HepG2 (cell line): ENCODE measurements around the gene SMYD2. TPM values are rescaled to one million over a fixed set of nuclear protein-coding genes. Genes with fewer than 3 reads are reported as not detected.

Source experiments
- ATF7 ChIP-seq, 2 experiments: fragments of 450-650 bp in 1 of 2; sonication (generic) in 1 of 2; formaldehyde crosslinking in 1 of 2; IDR thresholded peaks; 2 replicates each; pipeline versions ENCODE4 v1.4.0 to v1.6.1; 2016 to 2020; ENCODE audit warnings: antibody characterized with exemption in 1 of 2, mild to moderate bottlenecking in 1 of 2, missing genetic modification reagents in 1 of 2
- FOSL2 ChIP-seq: sonication (generic); formaldehyde crosslinking; IDR thresholded peaks from 2 replicates; pipeline ENCODE4 v1.4.0; 2020; ENCODE audit warnings: missing genetic modification reagents
- GTF3A ChIP-seq: sonication (generic); formaldehyde crosslinking; conservative IDR thresholded peaks from 2 replicates; pipeline ENCODE4 v1.4.0; 2020; ENCODE audit warnings: mild to moderate bottlenecking, missing genetic modification reagents
- HOXA9 ChIP-seq: sonication (generic); formaldehyde crosslinking; IDR thresholded peaks from 2 replicates; pipeline ENCODE4 v1.8.1; 2022; ENCODE audit warnings: missing genetic modification reagents, mild to moderate bottlenecking, moderate library complexity, borderline replicate concordance
- NFAT5 ChIP-seq: sonication (generic); formaldehyde crosslinking; IDR thresholded peaks from 2 replicates; pipeline ENCODE4 v1.4.0; 2020; ENCODE audit warnings: missing genetic modification reagents
- NONO ChIP-seq, 2 experiments: fragments of 450-650 bp in 1 of 2; sonication (generic) in 1 of 2; formaldehyde crosslinking in 1 of 2; IDR thresholded peaks in 1 of 2; conservative IDR thresholded peaks in 1 of 2; 2 replicates each; pipeline versions ENCODE4 v1.6.1 to v1.8.0; 2017 to 2022; ENCODE audit warnings: mild to moderate bottlenecking in 1 of 2, missing genetic modification reagents in 1 of 2, moderate library complexity in 1 of 2
- REST ChIP-seq, 2 experiments: IDR thresholded peaks; 2 replicates each; pipeline ENCODE4 v1.6.1; 2011 to 2012; ENCODE audit warnings: low read length in 2 of 2, borderline replicate concordance in 1 of 2, low read depth in 1 of 2, mild to moderate bottlenecking in 1 of 2, moderate library complexity in 1 of 2
- SNAPC2 ChIP-seq: sonication (generic); formaldehyde crosslinking; IDR thresholded peaks from 2 replicates; pipeline ENCODE4 v1.8.1; 2022; ENCODE audit warnings: mild to moderate bottlenecking, missing genetic modification reagents
- ZBTB21 ChIP-seq: sonication (generic); formaldehyde crosslinking; IDR thresholded peaks from 2 replicates; pipeline ENCODE4 v1.4.0; 2020; ENCODE audit warnings: missing genetic modification reagents
- ZFP36L2 ChIP-seq: sonication (generic); formaldehyde crosslinking; IDR thresholded peaks from 2 replicates; pipeline ENCODE4 v1.4.0; 2020; ENCODE audit warnings: missing genetic modification reagents
- ZNF24 ChIP-seq: fragments of 450-650 bp; IDR thresholded peaks from 2 replicates; pipeline ENCODE4 v1.6.1; 2017; ENCODE audit warnings: antibody characterized with exemption, mild to moderate bottlenecking
- ZNF749 ChIP-seq: sonication (generic); formaldehyde crosslinking; IDR thresholded peaks from 2 replicates; pipeline ENCODE4 v1.8.0; 2022; ENCODE audit warnings: mild to moderate bottlenecking, missing genetic modification reagents, moderate library complexity, borderline replicate concordance
- ZNF761 ChIP-seq: sonication (generic); formaldehyde crosslinking; conservative IDR thresholded peaks from 2 replicates; pipeline ENCODE4 v1.4.0; 2020; ENCODE audit warnings: mild to moderate bottlenecking, missing genetic modification reagents
- ZNF773 ChIP-seq: sonication (generic); formaldehyde crosslinking; IDR thresholded peaks from 2 replicates; pipeline ENCODE4 v1.4.0; 2020; ENCODE audit warnings: missing genetic modification reagents, borderline replicate concordance
- polyA plus RNA-seq, 8 experiments: library from polyadenylated mRNA; depleted of rRNA in 3 of 8; stranded (reverse) in 7 of 8; unstranded in 1 of 8; fragments of >200 nt; fragmentation: Illumina TruSeq in 4 of 8; extraction: Trizol in 4 of 8; gene quantifications; 2 replicates each; pipeline versions ENCODE4 v1.2.1 to v1.2.3, GENCODE V29; 2011 to 2016; ENCODE audit warnings: low read depth in 4 of 8, missing spikeins in 1 of 8, mixed read lengths in 1 of 8; ENCODE audit not compliant: insufficient read depth in 1 of 8
- total RNA-seq, 5 experiments: library from RNA; depleted of rRNA; stranded (reverse); fragments of >200 nt; fragmentation: Illumina TruSeq; extraction: Trizol; gene quantifications; 2 replicates each; pipeline ENCODE4 v1.2.3, GENCODE V29; 2016; ENCODE audit warnings: low read depth in 1 of 5
- TF ChIP-seq, protein P1 (sequence below): IDR thresholded peaks from 2 replicates; pipeline ENCODE4 v1.6.1; 2016; ENCODE audit warnings: low read depth, control low read depth
- TF ChIP-seq, protein P2 (sequence below): sonication (generic); formaldehyde crosslinking; IDR thresholded peaks from 2 replicates; pipeline ENCODE4 v1.5.1; 2020; ENCODE audit warnings: missing genetic modification reagents, mild to moderate bottlenecking, borderline replicate concordance

The SMYD2 gene
- total and polyA plus RNA-seq, 2 of the 13 experiments (the other 11 are each of a cell fraction or from before 2014, with no cell fraction given): 72.7 to 139 TPM

DNA sequence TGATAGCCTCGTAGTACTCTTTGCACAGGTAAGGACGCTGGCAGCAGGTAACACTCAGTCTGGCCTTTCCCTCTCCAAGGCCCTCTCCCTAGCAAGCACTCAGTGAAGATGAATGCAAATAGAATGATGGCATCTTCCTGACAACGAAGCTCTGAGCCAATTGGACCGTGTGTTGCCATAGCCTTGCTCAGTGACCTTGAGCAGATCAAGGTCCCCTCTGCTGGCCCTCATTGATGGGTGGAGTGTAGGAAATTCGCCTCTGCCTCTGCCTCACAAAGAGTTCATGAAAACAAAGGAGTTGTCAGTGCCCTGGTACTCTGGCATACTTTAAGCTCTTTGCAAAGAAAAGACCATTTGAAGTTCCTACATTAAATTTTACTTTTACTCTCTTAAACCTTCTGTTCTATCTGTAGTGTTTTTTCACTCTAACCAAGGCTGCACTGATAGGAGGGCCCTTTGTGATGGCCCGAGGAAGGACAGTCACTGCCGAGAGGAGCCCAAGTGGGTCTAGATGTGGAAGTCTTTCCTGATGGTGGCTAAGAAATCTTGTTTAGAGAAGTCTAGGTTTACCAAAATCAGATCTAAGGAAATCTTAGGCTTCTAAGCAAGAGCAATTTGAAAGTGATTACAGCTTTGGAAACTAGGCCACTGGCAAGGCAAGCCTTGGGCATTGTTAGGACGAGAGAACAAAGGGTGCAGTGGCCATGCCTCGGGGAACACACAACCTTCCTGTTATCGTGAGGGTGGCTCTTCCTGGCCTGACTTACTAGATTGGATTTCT lies 38.2 kb downstream of the SMYD2 start (continued):
- TF ChIP-seq REST (IDR thresholded peaks at IDR 0.05; ENCODE audit: borderline replicate concordance in 1 of 2, low read depth in 1 of 2, low read length in 2 of 2): no peak
- no peak for TF ChIP-seq ZNF773 (CRISPR knock-in tag)
- TF ChIP-seq ZFP36L2: no peak
- TF ChIP-seq NONO (IDR thresholded peaks at IDR 0.05): no peak
- TF ChIP-seq NONO (CRISPR knock-in tag; conservative IDR thresholded peaks at IDR 0.05): no peak
- TF ChIP-seq HOXA9 (CRISPR knock-in tag): no peak
- no peak for TF ChIP-seq NFAT5 (CRISPR knock-in tag)
- peak; percentile 43; the same call in 1 of the 2 replicates for TF ChIP-seq FOSL2 (CRISPR knock-in tag)
- no peak for TF ChIP-seq SNAPC2 (CRISPR knock-in tag)
- no peak for TF ChIP-seq ZNF761 (CRISPR knock-in tag)
- no peak for TF ChIP-seq ZNF749 (CRISPR knock-in tag)
- no peak for TF ChIP-seq ZNF24
- TF ChIP-seq GTF3A: no peak
- TF ChIP-seq, protein P1, sequence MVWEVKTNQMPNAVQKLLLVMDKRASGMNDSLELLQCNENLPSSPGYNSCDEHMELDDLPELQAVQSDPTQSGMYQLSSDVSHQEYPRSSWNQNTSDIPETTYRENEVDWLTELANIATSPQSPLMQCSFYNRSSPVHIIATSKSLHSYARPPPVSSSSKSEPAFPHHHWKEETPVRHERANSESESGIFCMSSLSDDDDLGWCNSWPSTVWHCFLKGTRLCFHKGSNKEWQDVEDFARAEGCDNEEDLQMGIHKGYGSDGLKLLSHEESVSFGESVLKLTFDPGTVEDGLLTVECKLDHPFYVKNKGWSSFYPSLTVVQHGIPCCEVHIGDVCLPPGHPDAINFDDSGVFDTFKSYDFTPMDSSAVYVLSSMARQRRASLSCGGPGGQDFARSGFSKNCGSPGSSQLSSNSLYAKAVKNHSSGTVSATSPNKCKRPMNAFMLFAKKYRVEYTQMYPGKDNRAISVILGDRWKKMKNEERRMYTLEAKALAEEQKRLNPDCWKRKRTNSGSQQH (CRISPR knock-in tag): no peak
- TF ChIP-seq ATF7 (IDR thresholded peaks at IDR 0.05): no peak
- no peak for TF ChIP-seq ATF7 (CRISPR knock-in tag; IDR thresholded peaks at IDR 0.05)
- no peak for TF ChIP-seq ZBTB21
- TF ChIP-seq, protein P2, sequence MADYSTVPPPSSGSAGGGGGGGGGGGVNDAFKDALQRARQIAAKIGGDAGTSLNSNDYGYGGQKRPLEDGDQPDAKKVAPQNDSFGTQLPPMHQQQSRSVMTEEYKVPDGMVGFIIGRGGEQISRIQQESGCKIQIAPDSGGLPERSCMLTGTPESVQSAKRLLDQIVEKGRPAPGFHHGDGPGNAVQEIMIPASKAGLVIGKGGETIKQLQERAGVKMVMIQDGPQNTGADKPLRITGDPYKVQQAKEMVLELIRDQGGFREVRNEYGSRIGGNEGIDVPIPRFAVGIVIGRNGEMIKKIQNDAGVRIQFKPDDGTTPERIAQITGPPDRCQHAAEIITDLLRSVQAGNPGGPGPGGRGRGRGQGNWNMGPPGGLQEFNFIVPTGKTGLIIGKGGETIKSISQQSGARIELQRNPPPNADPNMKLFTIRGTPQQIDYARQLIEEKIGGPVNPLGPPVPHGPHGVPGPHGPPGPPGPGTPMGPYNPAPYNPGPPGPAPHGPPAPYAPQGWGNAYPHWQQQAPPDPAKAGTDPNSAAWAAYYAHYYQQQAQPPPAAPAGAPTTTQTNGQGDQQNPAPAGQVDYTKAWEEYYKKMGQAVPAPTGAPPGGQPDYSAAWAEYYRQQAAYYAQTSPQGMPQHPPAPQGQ: no peak
